HG02885 (cell line): ENCODE results near the gene ESM1.

Source experiments
- ATAC-seq: cut with Tn5 transposase; IDR thresholded peaks from one replicate; pipeline ENCODE4 v1.9.1; 2021; ENCODE audit warnings: mild to moderate bottlenecking; ENCODE audit not compliant: unreplicated experiment, poor library complexity

ESM1 gene

DNA sequence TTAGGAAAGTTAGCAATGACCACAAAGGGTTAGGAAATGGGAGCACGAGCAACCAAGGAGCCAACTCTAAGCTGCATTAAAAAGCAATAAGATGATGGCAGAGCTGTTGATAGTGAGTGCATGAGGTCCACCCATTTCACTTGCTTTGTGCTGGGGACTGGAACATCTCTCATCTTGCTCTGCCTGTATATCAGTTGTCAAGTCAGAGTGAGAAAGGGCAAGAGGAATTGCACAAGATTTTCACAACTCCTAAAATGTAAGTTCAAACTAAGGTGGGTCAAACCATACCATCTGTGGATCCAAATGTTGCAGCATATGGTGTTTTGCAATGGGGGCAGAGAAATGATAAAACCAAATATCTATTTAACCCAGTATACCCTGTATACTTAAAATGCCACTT lies 2.8 kb upstream of the ESM1 start:
- ATAC-seq, result no peak

DNA sequence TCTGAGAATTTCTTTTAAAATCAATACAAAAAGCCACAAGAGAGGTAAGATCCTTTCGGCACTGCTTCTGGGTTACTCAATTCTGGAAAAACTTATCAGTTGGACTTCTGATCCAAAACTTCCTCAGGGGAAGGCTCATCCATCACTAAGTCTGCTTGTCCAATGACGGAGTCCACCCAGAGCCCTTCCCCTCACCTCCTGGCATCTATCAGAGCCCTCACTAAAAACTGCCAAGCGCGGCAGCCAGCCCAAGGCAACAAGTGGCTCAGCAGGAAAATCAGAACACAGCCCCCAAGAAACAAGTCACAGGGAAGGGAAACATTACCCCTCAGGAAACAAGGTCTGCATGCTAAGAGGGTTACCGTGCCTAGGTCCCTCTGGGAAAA lies 869 bp upstream of the ESM1 start:
- no peak for ATAC-seq

DNA sequence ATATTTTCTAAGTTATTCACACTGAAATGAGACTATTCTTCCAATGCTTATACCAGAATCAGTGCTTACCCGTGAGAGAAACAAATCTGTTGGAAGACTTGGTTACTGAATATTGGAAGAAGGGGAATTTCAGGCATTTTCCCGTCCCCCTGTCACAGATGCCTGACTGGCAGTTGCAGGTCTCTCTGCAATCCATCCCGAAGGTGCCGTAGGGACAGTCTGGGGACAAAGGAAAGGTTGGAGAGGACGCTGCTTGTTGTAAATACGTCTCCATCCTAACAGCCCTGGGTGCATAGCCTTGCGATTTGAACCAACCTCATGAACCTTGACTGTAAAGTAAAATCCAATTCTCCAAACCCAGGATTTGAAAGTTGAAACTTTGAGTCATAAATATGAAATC lies 3.5 kb downstream of the ESM1 start:
- ATAC-seq, result no peak

DNA sequence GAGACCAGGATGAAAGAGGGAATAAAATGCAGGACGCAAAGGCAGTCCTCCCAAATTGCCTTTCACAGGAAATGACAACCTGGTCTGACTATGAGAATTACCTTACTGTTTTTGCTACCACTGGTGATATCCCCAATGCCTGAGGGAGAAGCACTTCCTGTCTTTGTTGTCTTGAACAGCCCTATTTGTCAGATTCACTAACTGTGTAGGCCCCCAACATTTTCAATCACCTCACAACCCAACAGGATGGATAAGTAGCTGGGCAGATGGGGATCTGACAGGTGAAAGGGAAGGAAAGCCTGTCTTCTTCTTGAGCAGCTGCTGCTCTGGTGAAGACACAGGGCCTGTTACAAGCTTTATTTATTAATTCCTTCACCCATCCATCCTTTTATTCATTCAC lies 9.7 kb downstream of the ESM1 start:
- no peak for ATAC-seq

DNA sequence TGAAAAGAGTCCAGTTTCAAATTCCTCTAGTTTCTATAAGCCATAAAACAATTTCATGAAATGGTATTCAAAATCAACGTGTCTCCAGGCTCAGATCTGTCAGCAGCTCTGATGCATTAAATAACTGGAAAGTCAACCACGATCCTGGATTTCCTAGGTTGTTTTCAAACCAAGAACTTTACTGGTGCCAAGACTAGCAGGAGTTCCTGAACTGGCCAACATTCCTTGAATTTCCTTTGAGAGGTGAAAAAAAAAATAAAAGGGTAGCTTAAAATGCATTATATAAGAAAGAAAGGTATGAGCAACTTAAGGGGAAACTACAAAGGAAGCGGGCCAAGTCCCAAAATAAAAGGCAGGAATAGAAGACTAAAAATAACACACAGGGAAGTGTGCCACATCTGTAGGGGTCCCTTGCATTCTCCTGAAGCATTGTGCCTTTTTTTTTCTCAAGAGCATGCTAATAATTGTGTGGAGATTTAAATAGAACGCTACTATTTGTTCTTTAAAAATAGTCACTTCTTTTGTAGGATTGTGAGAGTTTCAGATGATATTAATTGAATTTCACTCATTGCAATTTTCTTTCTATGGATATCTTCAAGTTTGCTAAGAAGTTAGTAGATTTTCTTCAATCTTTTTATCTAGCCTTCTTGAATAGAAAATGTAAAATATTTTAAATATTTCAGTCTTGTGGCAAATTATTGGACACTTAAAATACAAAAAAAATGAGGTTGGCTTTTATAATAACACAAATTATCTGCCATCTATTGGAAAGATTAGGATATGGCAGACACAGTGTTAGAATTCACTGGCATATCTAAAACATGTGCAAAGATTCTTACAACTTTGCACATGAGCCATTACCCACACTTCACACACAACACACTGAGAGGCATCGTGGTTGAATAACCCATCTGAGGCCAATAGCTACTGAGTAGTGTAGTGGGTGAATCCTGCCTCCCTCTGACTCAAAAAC lies 15.3 kb downstream of the ESM1 start:
- no peak for ATAC-seq

DNA sequence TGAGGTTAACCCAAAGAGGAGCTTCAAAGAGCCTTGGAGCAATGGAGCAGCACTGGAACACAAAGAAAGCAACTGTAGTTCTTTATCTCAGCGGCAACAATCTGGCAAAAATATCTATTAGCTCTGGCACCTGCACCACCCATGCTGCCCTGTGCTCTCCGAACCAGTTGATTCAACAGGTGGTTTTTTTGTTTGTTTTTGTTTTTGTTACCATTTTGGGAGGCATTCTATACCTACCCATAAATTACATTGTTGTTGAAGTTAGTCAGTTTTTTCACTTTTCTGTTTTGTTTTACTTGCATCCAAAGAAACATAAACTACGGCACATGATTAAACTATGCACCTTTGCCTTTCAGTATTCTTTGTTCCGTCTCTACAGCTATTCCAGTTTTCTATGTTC lies 16.2 kb downstream of the ESM1 start:
- ATAC-seq, result no peak

DNA sequence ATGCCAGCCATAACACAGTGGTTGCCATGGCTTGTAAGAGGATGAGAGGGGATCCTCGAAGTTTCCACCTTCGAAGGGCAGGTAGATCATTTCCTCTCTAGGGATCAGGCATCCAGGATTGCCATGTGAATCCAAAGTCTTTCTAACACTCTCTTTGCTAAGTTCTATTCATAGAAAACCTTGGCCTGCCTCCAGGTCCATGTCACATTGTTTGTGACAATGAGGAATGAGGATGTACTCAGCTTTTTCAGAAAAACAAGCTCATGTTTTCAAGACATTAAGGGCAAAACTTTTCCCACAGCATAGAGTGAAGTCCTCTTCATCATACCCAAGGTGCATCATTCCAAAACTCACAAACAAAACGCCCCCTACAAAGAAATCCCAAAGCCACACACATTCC lies 19.6 kb downstream of the ESM1 start:
- ATAC-seq, result no peak

DNA sequence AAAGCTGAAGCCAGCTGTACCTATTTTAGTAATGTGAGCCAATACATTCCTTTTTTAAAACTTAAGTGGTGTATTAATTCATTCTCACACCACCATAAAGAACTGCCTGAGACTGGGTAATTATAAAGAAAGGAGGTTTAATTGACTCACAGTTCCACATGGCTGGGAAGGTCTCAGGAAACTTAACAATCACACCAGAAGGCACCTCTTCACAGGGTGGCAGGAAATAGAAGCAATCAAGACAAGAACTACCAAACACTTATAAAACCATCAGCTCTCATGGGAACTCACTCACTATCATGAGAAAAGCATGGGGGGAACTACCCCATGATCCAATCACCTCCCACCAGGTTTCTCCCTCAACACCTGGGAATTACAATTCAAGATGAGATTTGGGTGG lies 21.0 kb downstream of the ESM1 start:
- no peak for ATAC-seq

DNA sequence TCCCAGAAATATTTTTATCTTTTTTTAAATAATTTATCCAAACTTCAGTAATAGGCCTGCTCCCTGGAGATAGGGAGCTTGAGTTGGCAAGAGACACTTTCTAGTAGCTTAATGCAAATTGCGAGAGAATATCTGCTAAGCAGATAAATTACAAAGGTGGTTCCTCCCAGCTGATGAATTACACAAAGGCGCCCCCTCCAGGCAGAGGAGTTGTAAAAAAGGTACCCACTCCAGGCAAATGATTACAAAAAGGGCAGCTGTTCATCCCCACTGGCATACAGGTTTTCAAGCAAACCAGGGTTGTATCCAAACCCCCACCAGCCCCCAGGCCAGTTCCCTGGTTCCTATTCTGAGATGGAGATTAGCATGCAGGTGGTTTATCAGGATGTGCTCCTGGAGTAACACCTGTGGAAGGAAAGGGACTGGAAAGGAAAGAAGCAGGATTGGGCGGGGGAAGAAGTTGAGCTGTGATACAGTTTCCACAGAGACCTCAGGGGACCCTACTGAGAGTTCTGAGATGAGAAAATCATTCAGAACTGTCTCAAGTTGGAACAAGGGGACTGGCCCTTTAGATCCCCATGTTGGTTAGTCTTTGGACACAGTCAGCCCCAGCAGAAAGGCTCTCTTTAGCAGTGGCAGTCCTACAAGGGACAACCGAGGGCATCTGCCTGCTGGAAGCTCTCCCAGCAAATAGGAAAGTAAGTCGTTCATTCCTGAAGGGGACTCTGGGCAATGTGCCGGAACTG lies 25.5 kb downstream of the ESM1 start:
- ATAC-seq, result no peak

DNA sequence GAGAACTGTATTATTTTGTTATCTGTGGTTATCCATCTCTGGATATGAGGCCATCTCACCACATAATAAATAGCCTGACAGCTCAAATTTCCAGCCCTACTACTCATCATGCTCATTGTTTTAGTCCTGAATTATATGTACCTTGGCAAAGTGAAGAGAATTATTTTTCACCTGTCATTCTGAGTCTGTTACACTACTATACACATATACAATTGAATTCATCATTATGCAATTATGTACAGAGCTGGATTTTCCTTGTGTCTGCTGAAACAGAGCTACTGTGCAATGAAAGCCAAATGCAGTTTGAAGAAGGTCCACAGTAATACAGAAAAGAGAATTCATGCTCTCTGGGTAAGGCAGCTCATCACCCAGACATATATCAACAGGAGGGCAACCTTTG lies 28.5 kb downstream of the ESM1 start:
- ATAC-seq, result no peak

DNA sequence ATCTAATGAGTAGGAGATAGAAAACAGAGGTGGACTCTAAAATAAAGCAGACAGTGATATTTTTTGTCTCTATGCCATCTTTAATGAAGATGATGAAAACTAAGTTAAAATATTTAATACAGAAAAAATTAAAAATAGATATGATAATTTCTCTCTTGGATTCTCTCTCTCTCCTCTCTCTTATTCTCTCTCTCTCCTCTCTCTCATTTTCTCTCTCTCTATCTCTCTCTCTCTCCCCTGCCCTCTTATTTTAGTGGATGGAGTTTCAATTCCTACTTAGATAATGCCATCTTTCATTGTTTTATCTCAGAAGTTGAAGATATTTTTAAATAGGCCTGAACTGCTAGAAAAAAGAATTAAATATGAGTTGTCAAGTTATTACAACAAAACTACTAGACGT lies 38.2 kb downstream of the ESM1 start:
- ATAC-seq, result no peak

DNA sequence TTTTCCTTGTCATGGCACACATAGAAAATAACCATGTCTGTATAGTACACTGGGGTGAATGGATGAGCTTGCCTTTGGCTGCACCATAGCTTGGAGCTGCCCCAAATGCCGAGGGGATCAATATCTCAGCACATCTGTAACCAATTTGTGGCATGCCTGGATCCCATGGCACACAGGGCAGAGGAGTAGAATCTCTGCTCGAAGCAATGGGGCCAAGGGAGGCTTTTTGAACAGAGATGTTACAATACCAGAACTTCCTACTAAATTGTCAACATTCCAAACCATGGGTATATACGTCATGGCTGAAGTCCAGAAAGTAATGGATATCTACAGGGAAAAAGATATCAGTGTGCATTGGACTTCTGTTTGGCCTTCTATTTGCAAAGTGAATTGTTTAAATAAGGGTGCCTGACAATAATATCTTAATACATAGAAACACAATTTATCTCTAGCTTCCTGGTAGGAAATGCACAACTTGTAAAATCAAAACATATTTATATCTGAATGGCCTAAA lies 39.0 kb downstream of the ESM1 start:
- ATAC-seq, result no peak

DNA sequence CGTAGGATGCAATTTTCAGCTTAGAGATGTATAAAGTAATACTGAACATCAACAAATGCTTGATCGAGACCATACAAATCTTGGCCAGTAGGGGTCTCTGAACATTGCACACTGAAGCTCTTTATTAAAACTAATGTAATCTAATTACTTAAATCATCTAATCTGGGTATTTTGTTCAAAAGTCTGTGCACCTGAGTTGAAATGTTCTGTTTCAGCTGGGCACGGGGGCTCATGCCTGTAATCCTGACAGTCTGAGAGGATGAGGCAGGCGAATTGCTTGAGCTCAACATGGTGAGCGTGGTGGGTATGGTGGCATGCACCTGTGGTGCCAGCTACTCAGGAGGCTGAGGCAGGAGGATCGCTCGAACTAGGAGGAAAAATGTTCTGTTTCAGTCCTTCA lies 41.0 kb downstream of the ESM1 start:
- ATAC-seq, result no peak

DNA sequence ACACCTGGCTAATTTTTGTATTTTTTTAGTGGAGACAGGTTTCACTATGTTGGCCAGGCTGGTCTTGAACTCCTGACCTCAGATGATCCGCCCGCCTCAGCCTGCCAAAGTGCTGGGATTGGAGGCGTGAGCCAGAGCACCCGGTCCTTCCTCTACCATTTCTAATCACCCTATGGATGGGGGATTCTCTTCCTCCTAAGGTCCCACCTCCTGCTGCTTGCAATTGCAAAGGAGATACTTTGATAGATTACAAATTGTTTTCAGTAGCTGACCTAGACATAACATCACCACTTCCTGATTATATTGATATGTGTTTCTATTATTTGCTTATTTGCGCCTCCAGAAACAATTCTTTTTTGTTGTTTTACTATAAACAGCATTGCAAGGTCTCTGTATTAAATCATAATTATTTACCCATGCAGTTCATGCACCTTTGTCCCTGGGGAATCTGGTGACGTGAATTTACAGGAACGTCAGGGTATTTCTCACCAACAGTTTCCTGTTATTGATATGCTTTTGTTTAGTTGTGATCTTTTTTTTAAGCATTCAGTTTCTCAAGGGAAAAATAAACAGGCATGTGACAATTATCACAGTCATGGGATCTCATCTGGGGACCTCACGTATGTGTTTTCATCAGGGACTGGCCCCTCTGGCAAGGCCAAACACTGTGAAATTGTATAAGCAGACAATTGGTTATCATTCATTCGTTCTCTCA lies 43.2 kb downstream of the ESM1 start:
- no peak for ATAC-seq

DNA sequence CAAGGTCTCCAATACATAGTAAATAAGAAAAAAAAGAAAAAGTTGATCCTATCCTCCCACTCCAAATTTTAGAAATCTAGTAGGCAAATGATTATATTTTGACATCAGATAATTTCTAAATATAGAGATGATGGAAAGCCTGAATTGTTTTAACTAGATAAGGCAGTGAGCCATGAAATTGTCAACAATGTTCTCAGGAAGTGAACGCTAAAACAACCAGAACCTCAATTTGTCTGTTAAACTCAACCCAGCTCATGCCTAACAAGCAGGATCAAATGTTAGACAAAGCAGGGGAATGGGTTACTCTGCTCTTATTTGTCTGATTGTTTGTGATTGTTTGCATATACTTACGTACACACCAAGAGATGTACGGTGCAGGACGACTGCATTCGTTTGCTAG lies 49.2 kb downstream of the ESM1 start:
- no peak for ATAC-seq

DNA sequence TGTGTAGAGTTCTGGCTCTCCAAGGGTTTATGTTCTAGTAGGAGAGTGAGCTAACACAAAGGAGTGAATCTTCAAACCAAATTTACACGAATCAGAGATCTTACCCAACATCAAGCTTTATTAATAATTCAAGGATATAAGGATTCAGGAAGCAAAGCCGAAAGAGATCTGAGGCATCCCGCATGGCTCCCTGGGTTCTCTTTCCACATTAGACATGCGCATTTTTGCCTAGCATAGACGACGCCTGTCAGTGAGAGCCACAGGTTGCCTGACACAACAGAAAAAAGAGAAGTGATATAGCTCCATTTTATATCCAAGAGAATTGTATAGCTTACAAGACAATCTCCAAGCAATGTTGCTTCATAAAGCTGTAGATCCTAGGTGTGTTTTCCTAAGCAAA lies 52.6 kb downstream of the ESM1 start:
- no peak for ATAC-seq

DNA sequence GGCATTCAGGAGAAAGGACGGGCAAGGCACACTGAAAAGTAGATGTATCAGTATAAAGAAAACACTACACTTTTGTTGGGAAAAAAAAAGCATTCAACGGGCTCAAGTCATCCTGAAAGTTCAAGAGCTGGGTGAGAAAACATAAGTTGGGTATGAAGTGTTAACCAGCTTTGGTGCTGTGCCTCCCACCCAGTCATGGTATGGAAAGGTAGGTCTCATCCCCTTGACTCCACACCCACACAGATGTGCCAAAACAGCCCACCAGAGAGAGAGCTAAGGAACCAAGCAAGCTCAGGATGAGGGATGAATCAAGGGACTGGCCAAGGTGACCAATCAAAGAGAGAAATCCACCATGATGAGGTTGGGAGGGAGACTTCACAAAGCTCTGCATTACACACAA lies 54.7 kb downstream of the ESM1 start:
- no peak for ATAC-seq
